ENCODE data around the gene SZRD1. TPM values are rescaled to one million over a fixed set of nuclear protein-coding genes. Genes with fewer than 3 reads are reported as not detected.

The SZRD1 gene, protein sequence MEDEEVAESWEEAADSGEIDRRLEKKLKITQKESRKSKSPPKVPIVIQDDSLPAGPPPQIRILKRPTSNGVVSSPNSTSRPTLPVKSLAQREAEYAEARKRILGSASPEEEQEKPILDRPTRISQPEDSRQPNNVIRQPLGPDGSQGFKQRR
- total RNA-seq: 10 to 100 TPM; 24.9 to 53.5 (median 37.0) TPM
- 10 to 100 TPM; 25.7 to 37.1 TPM for polyA plus RNA-seq

DNA sequence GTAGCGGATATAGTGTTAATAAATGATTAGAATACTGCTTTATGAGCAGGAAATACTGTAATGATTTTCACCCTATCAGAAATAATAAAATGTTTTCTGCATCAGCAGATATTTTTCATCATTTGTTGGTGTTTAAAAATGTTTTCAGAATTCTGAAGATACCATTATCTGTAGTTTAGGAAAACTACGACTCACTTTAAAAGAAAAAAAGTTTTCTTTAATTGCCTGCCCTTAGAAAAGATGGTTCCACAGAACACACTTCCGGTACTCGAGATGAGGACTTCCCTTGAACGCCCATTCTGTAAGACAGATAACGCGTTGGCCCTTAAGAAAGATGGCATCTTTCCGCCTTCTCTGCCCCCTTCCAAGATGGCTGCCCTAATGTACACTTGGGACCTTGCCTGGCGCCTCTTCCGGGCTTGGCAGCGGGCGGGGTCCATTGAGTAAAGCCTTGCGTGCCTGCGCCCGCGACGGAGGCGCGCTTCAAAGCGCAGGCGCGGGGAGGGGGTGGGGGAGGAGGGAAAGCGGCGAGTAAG is at the start of gene SZRD1:
TSS of gene SZRD1 (plus strand) at position 521 of the 536 bp plus-strand sequence. CDS start 16 bp downstream, outside the sequence.
- FAIRE-seq: peak; percentile 90
- TF ChIP-seq, protein P1, sequence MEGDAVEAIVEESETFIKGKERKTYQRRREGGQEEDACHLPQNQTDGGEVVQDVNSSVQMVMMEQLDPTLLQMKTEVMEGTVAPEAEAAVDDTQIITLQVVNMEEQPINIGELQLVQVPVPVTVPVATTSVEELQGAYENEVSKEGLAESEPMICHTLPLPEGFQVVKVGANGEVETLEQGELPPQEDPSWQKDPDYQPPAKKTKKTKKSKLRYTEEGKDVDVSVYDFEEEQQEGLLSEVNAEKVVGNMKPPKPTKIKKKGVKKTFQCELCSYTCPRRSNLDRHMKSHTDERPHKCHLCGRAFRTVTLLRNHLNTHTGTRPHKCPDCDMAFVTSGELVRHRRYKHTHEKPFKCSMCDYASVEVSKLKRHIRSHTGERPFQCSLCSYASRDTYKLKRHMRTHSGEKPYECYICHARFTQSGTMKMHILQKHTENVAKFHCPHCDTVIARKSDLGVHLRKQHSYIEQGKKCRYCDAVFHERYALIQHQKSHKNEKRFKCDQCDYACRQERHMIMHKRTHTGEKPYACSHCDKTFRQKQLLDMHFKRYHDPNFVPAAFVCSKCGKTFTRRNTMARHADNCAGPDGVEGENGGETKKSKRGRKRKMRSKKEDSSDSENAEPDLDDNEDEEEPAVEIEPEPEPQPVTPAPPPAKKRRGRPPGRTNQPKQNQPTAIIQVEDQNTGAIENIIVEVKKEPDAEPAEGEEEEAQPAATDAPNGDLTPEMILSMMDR (IDR thresholded peaks at IDR 0.05): no peak
- Histone ChIP-seq H3K9me3 (no peaks in the 10 kb centered on the region), H3K27me3 (no peaks in the 10 kb centered on the region), H3K36me3 (no peaks in the 10 kb centered on the region), H3K4me3 (peak within 1 kb of the TSS; percentile 71 to 93 (median 88)), H3K27ac (peak within 1 kb of the TSS; percentile 78 to 98 (median 92)), H3K4me1 (peaks cover 3 to 27% (median 15%) of the 10 kb centered on the region in 3 donors)
- intact Hi-C loops (cut with DNase I): no loop called here
- ATAC-seq: peak; percentile 89 to 94 (median 90)
- DNase-seq: peak; percentile 93 to 98 (median 96)
- 0 to 1% methylated on average over 24 of the region's 24 CpGs for WGBS, 2 donors

DNA sequence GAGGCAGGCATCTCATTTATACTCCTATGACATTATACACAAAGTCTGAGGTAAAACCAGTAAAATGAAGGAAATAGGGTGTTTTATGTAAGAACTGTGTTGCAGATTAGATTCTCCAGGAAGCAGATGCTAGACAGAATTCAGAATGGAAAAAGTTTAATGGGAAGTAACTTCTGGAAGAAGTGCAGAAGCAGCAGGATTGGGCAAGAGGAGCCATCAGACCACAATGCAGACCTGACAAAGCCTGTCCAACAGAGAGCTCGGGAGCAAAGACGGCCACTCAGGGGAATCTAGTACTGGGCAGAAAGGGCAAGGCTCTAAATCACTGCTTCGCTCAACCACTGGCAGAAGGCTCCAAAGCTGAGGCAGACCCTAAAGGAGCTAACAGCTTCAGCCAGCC is 48.5 kb upstream of the SZRD1 start:
- FAIRE-seq (no peak), DNase-seq (no peak), ATAC-seq (peak in 3 of 4 donors; percentile 26 to 72 (median 54))
- 77 to 85% methylated on average over 3 of the region's 3 CpGs for WGBS, 2 donors
- intact Hi-C loops (cut with DNase I): no loop called here
- no peaks in the 10 kb centered on the region for H3K27me3 ChIP-seq
- H3K9me3 ChIP-seq: no peaks in the 10 kb centered on the region
- no peak overlapping the region for H3K4me3 ChIP-seq
- H3K36me3 ChIP-seq: no peaks in the 10 kb centered on the region
- no peak overlapping the region for H3K27ac ChIP-seq
- TF ChIP-seq, protein P1 (IDR thresholded peaks at IDR 0.05): no peak
- peaks cover 0 to 23% (median 12%) of the 10 kb centered on the region in 3 donors for H3K4me1 ChIP-seq

GRCh38 chr1:16321176-16321867 is 45.7 kb upstream of the SZRD1 start:
- no peak for FAIRE-seq
- 67 to 68% methylated on average over 4 of the region's 4 CpGs for WGBS, 2 donors
- intact Hi-C loops (cut with DNase I): no loop called here
- no peak overlapping the region for H3K27ac ChIP-seq
- H3K4me1 ChIP-seq: peaks cover 0 to 14% (median 5%) of the 10 kb centered on the region in 3 donors
- no peak for ATAC-seq
- no peaks in the 10 kb centered on the region for H3K36me3 ChIP-seq
- no peaks in the 10 kb centered on the region for H3K27me3 ChIP-seq
- no peak overlapping the region for H3K4me3 ChIP-seq
- H3K9me3 ChIP-seq: no peaks in the 10 kb centered on the region
- no peak for DNase-seq
- TF ChIP-seq, protein P1 (IDR thresholded peaks at IDR 0.05): no peak

DNA sequence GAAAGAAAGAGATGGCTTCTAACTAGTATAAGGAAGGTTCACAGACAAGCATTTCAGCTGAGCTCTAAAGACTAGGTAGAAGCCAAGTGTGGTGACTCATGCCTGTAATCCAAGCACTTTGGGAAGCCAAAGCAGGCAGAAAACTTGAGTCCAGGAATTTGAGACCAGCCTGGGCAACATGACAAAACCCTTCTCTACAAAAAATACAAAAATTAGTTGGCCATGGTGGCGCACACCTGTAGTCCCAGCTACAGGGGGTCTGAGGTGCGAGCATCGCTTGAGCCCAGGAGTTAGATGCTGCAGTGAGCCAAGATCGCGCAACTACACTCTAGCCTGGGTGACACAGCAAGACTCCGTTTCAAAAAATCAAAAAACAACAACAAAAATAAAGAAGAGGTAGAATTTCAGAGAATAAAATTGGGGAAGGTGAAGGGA is 42.6 kb upstream of the SZRD1 start:
- peaks cover 0 to 9% (median 5%) of the 10 kb centered on the region in 3 donors for H3K4me1 ChIP-seq
- H3K4me3 ChIP-seq: no peak overlapping the region
- H3K27ac ChIP-seq: no peak overlapping the region
- H3K9me3 ChIP-seq: no peaks in the 10 kb centered on the region
- TF ChIP-seq, protein P1 (IDR thresholded peaks at IDR 0.05): no peak
- no peak for FAIRE-seq
- H3K36me3 ChIP-seq: no peaks in the 10 kb centered on the region
- DNase-seq: peak in 1 of 6 donors; percentile 42
- intact Hi-C loops (cut with DNase I): no loop called here
- WGBS, 2 donors: 97 to 99% methylated on average over 6 of the region's 6 CpGs
- no peaks in the 10 kb centered on the region for H3K27me3 ChIP-seq
- ATAC-seq: peak; percentile 64 to 80 (median 74)
